ENCODE data around the gene LRMDA. TPM values are rescaled to one million over a fixed set of nuclear protein-coding genes. Genes with fewer than 3 reads are reported as not detected.

Gene LRMDA
- total and polyA plus RNA-seq, 2 of the 8 experiments (the other 6 are each of a cell fraction or from before 2014, with no cell fraction given) = 0.86 to 2.8 TPM

- no peak overlapping the region for H3K4ac ChIP-seq (replicated peaks; ENCODE audit: insufficient read length, low read depth, low read length)
- DNase-seq (ENCODE audit: low read depth in 1 of 2, low spot score in 2 of 2) = no peak
- no peaks in the 10 kb centered on the region for H3K79me2 ChIP-seq (ENCODE audit: control insufficient read depth in 1 of 2, insufficient read depth in 2 of 2, low read length in 2 of 2)
- H2AFZ ChIP-seq (ENCODE audit: low read length) = no peak overlapping the region
- ChIA-PET POLR2A (ENCODE audit: partially characterized antibody) (no interaction called here), CTCF (ENCODE audit: partially characterized antibody) (interaction anchor here (1.2 kb wide), 1 partner anchor 9 kb away, joined by 4 read pairs; no protein-coding TSS in a partner anchor)
- H4K8ac ChIP-seq (ENCODE audit: extremely low read depth, insufficient read depth, low read length) = no peak overlapping the region
- no peak for FAIRE-seq
- WGBS, 2 experiments (ENCODE audit: extremely low coverage in 1 of 2, insufficient coverage in 1 of 2, insufficient read length in 1 of 2, insufficient replicate concordance in 2 of 2, low coverage in 1 of 2, low lambda C conversion rate in 2 of 2, missing lambda C conversion rate in 1 of 2) = 75% methylated on average over 1 of the region's 1 CpG; no CpG with 5 or more reads in 1 of the 2 experiments
- no peak overlapping the region for H4K91ac ChIP-seq (replicated peaks; ENCODE audit: insufficient read length, low read length)
- no peak overlapping the region for H3K56ac ChIP-seq (replicated peaks; ENCODE audit: insufficient read length, low read depth, low read length)
- H3K4me2 ChIP-seq (ENCODE audit: insufficient read depth in 1 of 2, low read depth in 2 of 2, low read length in 2 of 2) = no peak overlapping the region
- H3K9ac ChIP-seq (replicated peaks in 1 of 4; ENCODE audit: extremely low read depth in 1 of 4, low read depth in 3 of 4, low read length in 3 of 4) = no peak overlapping the region
- H2BK20ac ChIP-seq (ENCODE audit: low read length) = no peak overlapping the region
- H4K20me1 ChIP-seq (replicated peaks in 1 of 2; ENCODE audit: control insufficient read depth in 1 of 2, insufficient read depth in 2 of 2, low read length in 2 of 2) = no peaks in the 10 kb centered on the region
- no peak overlapping the region for H2BK5ac ChIP-seq (ENCODE audit: low read depth, low read length)
- H4K5ac ChIP-seq (ENCODE audit: insufficient read length, low read depth, low read length) = no peak overlapping the region
- H2BK12ac ChIP-seq (ENCODE audit: low read depth, low read length) = no peak overlapping the region
- no peak overlapping the region for H3K18ac ChIP-seq (ENCODE audit: extremely low read depth, low read length)
- H3K14ac ChIP-seq (ENCODE audit: insufficient read length) = no peak overlapping the region
- H3K23me2 ChIP-seq (ENCODE audit: low read depth, low read length) = no peaks in the 10 kb centered on the region
- no peak overlapping the region for H2BK120ac ChIP-seq (replicated peaks; ENCODE audit: low read depth, low read length)
- H2BK15ac ChIP-seq (ENCODE audit: low read length) = no peak overlapping the region
- no peaks in the 10 kb centered on the region for H3K9me3 ChIP-seq (ENCODE audit: insufficient read depth in 2 of 2, low read depth in 1 of 2, low read length in 1 of 2)
- H3K36me3 ChIP-seq (ENCODE audit: control insufficient read depth in 2 of 4, insufficient read depth in 4 of 4, low read length in 3 of 4) = no peaks in the 10 kb centered on the region
- no peak overlapping the region for H3K4me3 ChIP-seq (ENCODE audit: extremely low read depth in 1 of 4, insufficient read depth in 2 of 4, low read depth in 3 of 4, low read length in 4 of 4)
- no peaks in the 10 kb centered on the region for H3K79me1 ChIP-seq (ENCODE audit: low read depth, low read length)
- no peak overlapping the region for H3K27ac ChIP-seq (ENCODE audit: low read depth, low read length)
- no peak overlapping the region for H3K23ac ChIP-seq (ENCODE audit: insufficient read length)
- peaks cover 0 to 9% (median 5%) of the 10 kb centered on the region in 4 experiments; a peak in 5 of 7 replicates for H3K4me1 ChIP-seq (replicated peaks in 1 of 4; ENCODE audit: control insufficient read depth in 3 of 4, insufficient read depth in 4 of 4, low read length in 3 of 4)
- 0 out of 7 replicates have a peak, but pooled peaks cover 0 to 2% (median 0%) of the 10 kb centered on the region in 4 experiments for H3K27me3 ChIP-seq (replicated peaks in 1 of 4; ENCODE audit: control insufficient read depth in 3 of 4, extremely low read depth in 1 of 4, insufficient read depth in 3 of 4, low read length in 3 of 4)
- no peak overlapping the region for H2AK5ac ChIP-seq (ENCODE audit: low read depth, low read length)
- TF ChIP-seq JUN (IDR thresholded peaks at IDR 0.05; ENCODE audit: low read depth, low read length) (no peak), KDM1A (IDR thresholded peaks at IDR 0.05; ENCODE audit: borderline replicate concordance, low read length) (no peak), SIN3A (conservative IDR thresholded peaks at IDR 0.05 in 1 of 2, IDR thresholded peaks at IDR 0.05 in 1 of 2; ENCODE audit: low read depth in 1 of 2, low read length in 2 of 2) (no peak), CHD2 (IDR thresholded peaks at IDR 0.05; ENCODE audit: low read length) (no peak), GABPA (IDR thresholded peaks at IDR 0.05; ENCODE audit: borderline replicate concordance, insufficient read depth, low read length) (no peak), ATF2 (IDR thresholded peaks at IDR 0.05; ENCODE audit: low read length) (no peak), HDAC2 (IDR thresholded peaks at IDR 0.05; ENCODE audit: borderline replicate concordance in 1 of 2, low read depth in 2 of 2, low read length in 2 of 2) (no peak), EP300 (IDR thresholded peaks at IDR 0.05; ENCODE audit: borderline replicate concordance in 1 of 2, low read depth in 2 of 2, low read length in 2 of 2) (no peak), PHF8 (conservative IDR thresholded peaks at IDR 0.05; ENCODE audit: low read depth, low read length) (no peak), NANOG (IDR thresholded peaks at IDR 0.05; ENCODE audit: insufficient read depth, low read depth, low read length, poor library complexity, severe bottlenecking) (no peak), GTF2F1 (IDR thresholded peaks at IDR 0.05; ENCODE audit: borderline replicate concordance, low read depth, low read length) (no peak)
Measured at GRCh38 chr10:75779276-75779675, 347.9 kb downstream of the LRMDA start.
